WTC11 (cell line): ENCODE data around the gene PDPN. TPM values are rescaled to one million over a fixed set of nuclear protein-coding genes. Genes with fewer than 3 reads are reported as not detected.

ENCODE experiments used
- ATAC-seq: fragments of 200-7000 bp; cut with Tn5 transposase; 2 replicates; pipeline ENCODE4 v1.10.0; 2021; ENCODE audit warnings: mild to moderate bottlenecking, moderate library complexity
- CTCF ChIA-PET: fragments of 300-600 bp; sonication (Branson Sonifier 250); formaldehyde crosslinking; loops from one replicate; lab custom pipeline; 2021; ENCODE audit warnings: antibody characterized with exemption; lab: Charles Lee
- POLR2A ChIA-PET: fragments of 350-600 bp; sonication (Branson Sonifier 250); formaldehyde crosslinking; loops from one replicate; lab custom pipeline; 2021; ENCODE audit warnings: antibody characterized with exemption; lab: Charles Lee
- DNase-seq: peaks from one replicate; pipeline ENCODE4 v3.0.0; 2021; ENCODE audit warnings: low spot score
- H3K27ac Mint-ChIP-seq: 2 replicates; pipeline ENCODE4 v1.8.0; 2021; ENCODE audit warnings: mixed read lengths
- H3K27me3 Mint-ChIP-seq: 2 replicates; pipeline ENCODE4 v1.8.0; 2021; ENCODE audit warnings: low read depth, mild to moderate bottlenecking, moderate library complexity, mixed read lengths
- H3K36me3 Mint-ChIP-seq: 2 replicates; pipeline ENCODE4 v1.8.0; 2021; ENCODE audit warnings: mixed read lengths
- H3K4me1 Mint-ChIP-seq: 2 replicates; pipeline ENCODE4 v1.8.0; 2022; ENCODE audit warnings: mixed read lengths
- H3K4me3 Mint-ChIP-seq: 2 replicates; pipeline ENCODE4 v1.8.0; 2021; ENCODE audit warnings: mild to moderate bottlenecking, moderate library complexity, mixed read lengths
- H3K9me3 Mint-ChIP-seq: 2 replicates; pipeline ENCODE4 v1.8.0; 2021; ENCODE audit warnings: mixed read lengths
- ATF1 ChIP-seq: sonication (generic); formaldehyde crosslinking; IDR thresholded peaks from 2 replicates; pipeline ENCODE4 v1.8.1; 2023; ENCODE audit warnings: mild to moderate bottlenecking, moderate library complexity, missing genetic modification reagents
- CDX4 ChIP-seq: fragments of 250-450 bp; sonication (Bioruptor Pico); IDR thresholded peaks from 2 replicates; pipeline ENCODE4 v1.9.0; 2021; ENCODE audit warnings: moderate library complexity, mild to moderate bottlenecking, inconsistent platforms, borderline replicate concordance
- CREM ChIP-seq: sonication (generic); formaldehyde crosslinking; IDR thresholded peaks from 2 replicates; pipeline ENCODE4 v1.8.1; 2022; ENCODE audit warnings: mild to moderate bottlenecking, missing genetic modification reagents, moderate library complexity
- CTCF ChIP-seq: fragments of 200-600 bp; IDR thresholded peaks from 2 replicates; pipeline ENCODE4 v1.8.0; 2022; ENCODE audit warnings: antibody characterized with exemption
- E2F1 ChIP-seq: sonication (generic); formaldehyde crosslinking; IDR thresholded peaks from 2 replicates; pipeline ENCODE4 v1.8.0; 2022; ENCODE audit warnings: mild to moderate bottlenecking, missing genetic modification reagents
- E2F4 ChIP-seq: sonication (generic); formaldehyde crosslinking; IDR thresholded peaks from 2 replicates; pipeline ENCODE4 v1.8.1; 2022; ENCODE audit warnings: low read depth, mild to moderate bottlenecking, moderate library complexity, missing genetic modification reagents, borderline replicate concordance
- ESRRA ChIP-seq: sonication (generic); formaldehyde crosslinking; IDR thresholded peaks from 2 replicates; pipeline ENCODE4 v1.8.1; 2022; ENCODE audit warnings: mild to moderate bottlenecking, missing genetic modification reagents, borderline replicate concordance
- FOXP4 ChIP-seq: sonication (generic); formaldehyde crosslinking; IDR thresholded peaks from 2 replicates; pipeline ENCODE4 v1.8.0; 2022; ENCODE audit warnings: mild to moderate bottlenecking, missing genetic modification reagents
- HMGA2 ChIP-seq: fragments of 250-450 bp; sonication (Bioruptor Pico); IDR thresholded peaks from 2 replicates; pipeline ENCODE4 v1.4.0; 2021; ENCODE audit warnings: mild to moderate bottlenecking, moderate library complexity
- JAZF1 ChIP-seq: fragments of 250-450 bp; sonication (Bioruptor Pico); IDR thresholded peaks from 2 replicates; pipeline ENCODE4 v1.9.0; 2021; ENCODE audit warnings: moderate library complexity, mild to moderate bottlenecking, inconsistent platforms
- MAX ChIP-seq: sonication (generic); formaldehyde crosslinking; IDR thresholded peaks from 2 replicates; pipeline ENCODE4 v1.8.0; 2022; ENCODE audit warnings: mild to moderate bottlenecking, missing genetic modification reagents
- NFATC4 ChIP-seq: fragments of 250-450 bp; sonication (Bioruptor Pico); IDR thresholded peaks from 2 replicates; pipeline ENCODE4 v1.9.0; 2021; ENCODE audit warnings: mild to moderate bottlenecking
- NR3C1 ChIP-seq: sonication (generic); formaldehyde crosslinking; conservative IDR thresholded peaks from 2 replicates; pipeline ENCODE4 v1.8.1; 2023; ENCODE audit warnings: low read depth, mild to moderate bottlenecking, missing genetic modification reagents
- PREB ChIP-seq: sonication (generic); formaldehyde crosslinking; IDR thresholded peaks from 2 replicates; pipeline ENCODE4 v1.8.1; 2022; ENCODE audit warnings: mild to moderate bottlenecking, missing genetic modification reagents, moderate library complexity, borderline replicate concordance
- RELA ChIP-seq: sonication (generic); formaldehyde crosslinking; IDR thresholded peaks from 2 replicates; pipeline ENCODE4 v1.8.1; 2022; ENCODE audit warnings: missing genetic modification reagents, mild to moderate bottlenecking, borderline replicate concordance
- SP1 ChIP-seq: sonication (generic); formaldehyde crosslinking; conservative IDR thresholded peaks from 2 replicates; pipeline ENCODE4 v1.8.1; 2022; ENCODE audit warnings: missing genetic modification reagents
- ZNF121 ChIP-seq: sonication (generic); formaldehyde crosslinking; IDR thresholded peaks from 2 replicates; pipeline ENCODE4 v1.8.0; 2023; ENCODE audit warnings: missing genetic modification reagents
- ZNF219 ChIP-seq: sonication (generic); formaldehyde crosslinking; IDR thresholded peaks from 2 replicates; pipeline ENCODE4 v1.8.0; 2023; ENCODE audit warnings: missing genetic modification reagents, mild to moderate bottlenecking, borderline replicate concordance
- ZNF317 ChIP-seq: sonication (generic); formaldehyde crosslinking; IDR thresholded peaks from 2 replicates; pipeline ENCODE4 v1.8.1; 2023; ENCODE audit warnings: low read depth, mild to moderate bottlenecking, moderate library complexity, missing genetic modification reagents, borderline replicate concordance
- ZNF532 ChIP-seq: fragments of 250-450 bp; sonication (Bioruptor Pico); IDR thresholded peaks from 2 replicates; pipeline ENCODE4 v1.9.0; 2021; ENCODE audit warnings: mild to moderate bottlenecking, borderline replicate concordance
- total RNA-seq: library from RNA; stranded (reverse); gene quantifications from 3 replicates; pipeline ENCODE4 v1.2.3, GENCODE V29; 2021

PDPN gene
- total RNA-seq, 1 experiment from 2014 or later: 158 TPM

GRCh38 chr1:13651279-13651678, 67.6 kb downstream of the PDPN start:
- peaks cover 5% of the 10 kb centered on the region for H3K36me3 Mint-ChIP-seq
- no peak overlapping the region for H3K4me3 Mint-ChIP-seq
- ChIA-PET CTCF (no interaction called here), POLR2A (no interaction called here)
- DNase-seq (no peak), ATAC-seq (no peak)
- no peak overlapping the region for H3K27ac Mint-ChIP-seq
- no peaks in the 10 kb centered on the region for H3K27me3 Mint-ChIP-seq
- no peaks in the 10 kb centered on the region for H3K4me1 Mint-ChIP-seq
- TF ChIP-seq ATF1 (no peak), MAX (no peak), ZNF317 (CRISPR knock-in tag) (no peak), ZNF532 (CRISPR knock-in tag) (no peak), ESRRA (no peak), RELA (CRISPR knock-in tag) (no peak), CTCF (no peak), HMGA2 (CRISPR knock-in tag) (no peak), ZNF121 (CRISPR knock-in tag) (no peak), ZNF219 (CRISPR knock-in tag) (no peak), NFATC4 (CRISPR knock-in tag) (no peak), FOXP4 (CRISPR knock-in tag) (no peak), CDX4 (no peak), JAZF1 (CRISPR knock-in tag) (no peak), CREM (no peak), PREB (CRISPR knock-in tag) (no peak), SP1 (CRISPR knock-in tag) (no peak), E2F4 (no peak), NR3C1 (CRISPR knock-in tag) (no peak), E2F1 (CRISPR knock-in tag) (no peak)
- peaks cover 11% of the 10 kb centered on the region for H3K9me3 Mint-ChIP-seq
